GM20431 (cell line): ENCODE data around the gene SERPINB1.
"Not testable (repeated sequence)": the region's sequence is repeated elsewhere in the genome, so short reads cannot be mapped to it uniquely, and the experiment has no call there.

Experiments
- in situ Hi-C: fragments of 300-500 bp; cut with MseI, MboI; formaldehyde crosslinking; loops from one replicate; pipeline ENCODE4 v1.15.0; 2020; ENCODE audit warnings: low sequenced_read_pairs; ENCODE audit not compliant: unreplicated experiment

SERPINB1 gene

DNA sequence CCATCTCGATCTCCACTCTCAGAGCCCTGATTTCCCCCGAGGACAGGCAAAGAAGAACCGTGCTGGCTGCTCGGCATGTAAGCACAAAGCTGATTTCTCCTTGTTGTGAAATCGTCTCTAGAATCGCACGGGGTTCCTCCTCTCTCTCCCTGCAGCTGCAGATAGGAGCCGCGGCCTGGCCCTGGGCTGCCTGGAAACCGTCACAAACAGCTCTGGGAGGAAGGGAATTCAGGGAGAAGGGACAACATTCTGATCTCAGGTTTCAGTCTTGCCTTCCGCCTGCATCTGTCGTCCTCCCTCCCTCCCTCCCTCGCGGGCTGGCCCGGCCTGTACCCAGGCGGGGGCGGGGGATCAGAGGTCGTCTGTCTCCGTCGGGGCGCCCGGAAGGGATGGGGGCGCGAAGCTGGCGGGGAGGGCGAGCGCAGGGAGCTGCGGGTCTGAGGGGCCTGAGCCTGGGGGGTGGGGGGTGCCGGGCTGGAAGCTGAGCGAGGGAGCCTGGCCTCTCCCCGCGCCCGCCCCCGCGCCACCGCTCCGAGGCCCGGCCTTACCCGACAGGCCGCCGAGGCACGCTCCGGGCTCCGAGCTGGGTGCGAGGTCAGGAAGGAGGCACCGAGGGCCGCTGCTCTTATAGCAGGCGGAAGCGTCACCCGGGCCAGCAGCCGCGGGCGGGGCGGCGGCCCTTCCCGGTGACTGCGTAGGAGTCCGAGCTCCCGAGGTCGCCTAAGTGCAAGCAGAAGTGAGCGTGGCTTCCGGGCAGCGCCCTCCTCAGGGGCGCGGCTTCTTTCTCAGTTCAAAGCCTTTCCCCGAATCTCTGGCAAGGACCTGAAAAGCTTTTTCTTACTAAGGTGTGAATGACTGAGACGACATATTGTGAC, at the start of gene SERPINB1:
Gene SERPINB1 (minus strand): TSS at position 600 of the 875 bp plus-strand sequence. CDS start 1,277 bp downstream, outside the sequence.
- in situ Hi-C loops = loop anchor here (10.0 kb wide), 1 partner anchor 73 kb away; no protein-coding TSS in a partner anchor

GRCh38 chr6:2890976-2891767, 49.5 kb upstream of the SERPINB1 start:
- in situ Hi-C loops = no loop called here

GRCh38 chr6:2885967-2886735, 44.5 kb upstream of the SERPINB1 start:
- in situ Hi-C loops = no loop called here

- in situ Hi-C loops = no loop called here
Observed at GRCh38 chr6:2884804-2885203, 43.1 kb upstream of the SERPINB1 start.

DNA sequence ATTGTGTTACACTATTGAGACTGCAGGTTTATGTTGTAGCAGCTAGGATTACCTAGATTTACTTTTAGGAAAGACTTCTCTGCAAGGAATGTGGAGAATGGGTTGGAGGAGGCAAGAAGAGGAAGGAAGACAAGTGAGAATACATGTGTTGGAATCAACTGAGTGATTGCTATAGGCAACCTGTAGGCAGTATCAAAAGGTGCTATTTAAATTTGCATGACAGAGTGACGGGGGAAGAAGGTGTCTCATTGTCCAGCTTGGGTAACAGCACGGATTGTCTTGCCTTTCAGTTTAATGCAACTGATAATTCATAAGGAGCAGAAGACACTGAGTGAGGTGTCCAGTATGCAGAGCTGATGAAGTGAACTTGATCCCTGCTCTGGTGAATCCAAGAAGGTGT, 42.0 kb upstream of the SERPINB1 start:
- in situ Hi-C loops = no loop called here

- in situ Hi-C loops = no loop called here
Observed at GRCh38 chr6:2881423-2881822, 39.8 kb upstream of the SERPINB1 start.

- in situ Hi-C loops = not testable (repeated sequence)
Observed at GRCh38 chr6:2880156-2880555, 38.5 kb upstream of the SERPINB1 start.

DNA sequence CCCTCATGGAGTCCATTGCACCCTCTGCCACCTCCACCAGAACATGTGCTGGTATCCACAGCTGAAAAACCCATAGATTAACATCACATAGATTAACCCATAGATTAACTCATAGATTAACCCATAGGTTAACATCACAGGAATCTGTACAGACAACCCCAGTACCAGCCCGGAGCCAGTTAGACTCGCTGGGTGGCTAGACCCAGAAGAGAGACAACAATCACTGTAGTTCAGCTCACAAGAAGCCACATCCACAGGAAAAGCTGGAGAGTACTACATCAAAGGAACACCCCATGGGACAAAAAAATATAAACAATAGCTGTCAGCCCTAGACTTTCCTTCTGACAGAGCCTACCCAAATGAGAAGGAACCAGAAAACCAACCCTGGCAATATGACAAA, 36.3 kb upstream of the SERPINB1 start:
- in situ Hi-C loops = no loop called here

GRCh38 chr6:2877057-2877882, 35.6 kb upstream of the SERPINB1 start:
- in situ Hi-C loops = no loop called here

DNA sequence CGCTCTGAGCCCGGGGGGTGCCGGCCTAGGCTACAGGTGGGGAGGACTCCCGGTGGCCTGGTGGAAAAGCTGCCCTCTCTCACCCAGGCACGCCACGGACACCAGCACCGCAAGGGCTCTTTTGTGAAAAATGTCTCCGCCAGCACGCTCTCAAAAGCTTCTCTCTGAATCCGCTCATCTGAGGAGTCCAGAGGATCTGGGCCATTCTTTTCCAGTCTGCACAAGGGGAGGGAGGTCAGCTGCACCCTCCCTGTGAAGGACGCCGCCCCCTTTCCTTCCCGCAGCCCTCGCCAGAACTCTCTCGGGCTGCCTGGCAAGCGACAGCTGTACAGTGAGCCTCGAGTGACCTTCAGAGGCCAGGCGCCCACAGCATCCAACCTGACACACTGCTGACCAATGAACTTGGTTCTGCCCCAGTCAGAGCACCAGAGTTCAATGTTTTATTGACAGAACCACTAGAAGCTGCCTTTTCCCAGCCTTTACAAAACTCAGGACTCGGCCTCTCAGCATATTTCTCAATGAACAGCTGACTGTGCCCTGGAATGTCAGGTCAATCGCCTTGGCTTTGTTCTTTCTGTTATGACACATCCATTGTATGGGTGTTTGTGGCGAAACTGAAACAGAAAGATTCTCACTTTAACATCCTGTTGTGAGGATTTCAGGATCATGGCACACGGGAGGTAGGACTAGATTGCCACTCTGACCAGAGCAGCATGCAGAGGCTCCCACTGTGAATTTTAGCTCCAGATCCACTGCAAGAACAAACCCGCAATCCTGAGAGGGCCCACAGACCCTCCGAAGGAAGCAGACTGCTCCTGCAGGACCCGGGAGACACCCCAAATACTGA, 34.8 kb upstream of the SERPINB1 start:
- in situ Hi-C loops = no loop called here

DNA sequence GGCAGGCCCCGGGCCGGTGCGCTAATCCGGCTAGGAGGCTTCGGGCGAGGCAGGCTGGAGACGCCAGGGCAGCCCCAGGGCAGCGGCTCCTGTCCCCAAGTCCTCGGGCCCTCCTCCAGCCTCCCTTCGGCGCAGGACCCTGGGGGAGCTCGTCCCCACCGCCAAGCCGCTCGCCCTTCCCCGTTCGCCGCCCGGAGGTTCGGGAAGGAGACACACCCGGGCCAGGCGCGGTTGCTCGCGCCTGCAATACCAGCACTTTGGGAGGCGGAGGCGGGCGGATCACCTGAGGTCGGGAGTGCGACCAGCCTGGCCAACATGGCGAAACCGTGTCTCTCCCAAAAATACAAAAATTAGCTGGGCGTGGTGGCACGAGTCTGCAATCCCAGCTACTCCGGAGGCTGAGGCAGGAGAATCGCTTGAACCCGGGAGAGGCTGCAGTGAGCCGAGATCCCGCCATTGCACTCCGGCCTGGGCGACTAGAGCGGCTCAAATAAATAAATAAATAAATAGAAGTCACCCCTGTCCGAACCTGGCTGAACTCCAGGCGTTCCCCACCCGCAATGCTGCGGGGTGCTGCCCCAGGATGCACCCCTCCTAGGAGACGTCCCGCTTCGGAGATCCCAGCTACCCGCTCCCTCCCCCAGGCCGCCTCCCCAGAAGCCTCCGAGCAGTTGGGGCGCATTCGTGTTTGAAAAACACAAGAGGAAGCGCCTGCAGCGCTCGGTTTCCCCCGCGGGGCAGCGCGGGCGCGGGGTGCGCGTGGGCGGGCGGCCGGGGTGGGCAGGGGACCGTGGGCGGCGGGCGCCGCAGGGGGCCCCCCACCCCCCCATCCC, 33.9 kb upstream of the SERPINB1 start:
- in situ Hi-C loops = no loop called here

DNA sequence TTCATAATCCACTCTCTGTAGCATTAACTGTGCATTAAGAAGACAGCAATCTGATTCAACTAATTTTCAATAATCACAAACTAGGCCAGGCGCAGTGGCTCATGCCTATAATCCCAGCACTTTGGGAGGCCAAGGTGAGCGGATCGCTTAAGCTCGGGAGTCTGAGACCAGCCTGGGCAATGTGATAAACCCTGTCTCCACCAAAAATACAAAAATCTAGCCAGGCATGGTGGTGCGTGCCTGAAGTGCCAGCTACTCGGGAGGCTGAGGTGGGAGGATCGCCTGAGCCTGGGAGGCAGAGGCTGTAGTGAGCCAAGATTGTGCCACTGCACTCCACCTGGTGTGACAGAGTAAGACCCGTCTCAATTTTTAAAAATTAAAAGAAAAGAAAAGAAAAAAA, 32.0 kb upstream of the SERPINB1 start:
- in situ Hi-C loops = no loop called here

DNA sequence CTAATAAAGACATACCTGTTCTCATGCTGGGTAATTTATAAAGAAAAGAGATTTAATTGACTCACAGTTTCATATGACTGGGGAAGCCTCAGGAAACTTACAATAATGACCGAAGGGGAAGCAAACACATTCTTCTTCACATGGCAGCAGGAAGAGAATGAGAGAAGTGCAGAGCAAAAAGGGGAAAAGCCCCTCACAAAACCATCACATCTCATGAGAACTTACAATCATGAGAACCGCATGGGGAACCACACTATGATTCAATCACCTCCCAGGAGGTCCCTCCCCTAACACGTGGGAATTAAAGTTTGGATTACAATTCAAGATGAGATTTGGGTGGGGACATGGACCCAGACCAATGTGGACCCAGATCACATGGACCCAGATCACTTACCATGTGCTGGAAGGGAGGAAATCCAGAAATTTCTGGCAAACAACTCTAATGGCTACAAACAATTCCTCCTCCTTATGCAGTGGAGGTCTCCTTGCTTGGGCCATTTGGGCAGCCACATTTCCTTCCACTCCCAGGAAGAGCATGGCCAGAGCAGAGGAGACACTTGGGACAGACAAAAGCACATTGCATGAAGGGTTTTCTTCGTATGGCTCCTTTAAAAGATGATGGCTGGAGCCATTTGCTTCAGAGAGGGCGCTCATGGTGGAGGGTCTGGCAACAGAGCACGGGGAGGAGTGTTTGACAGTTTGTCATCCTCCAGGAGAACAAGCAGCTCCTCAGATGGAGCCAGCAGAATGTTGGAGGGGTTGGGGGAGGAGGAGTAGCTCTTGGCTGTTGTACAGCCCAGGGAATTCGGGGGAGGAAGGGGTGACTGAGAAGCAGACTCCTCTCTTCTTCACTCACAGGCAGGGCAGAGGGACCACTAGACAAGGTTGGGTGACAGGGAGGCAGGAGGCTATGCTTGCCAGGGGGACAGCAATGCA, 31.0 kb upstream of the SERPINB1 start:
- in situ Hi-C loops = no loop called here

GRCh38 chr6:2871953-2872352, 30.3 kb upstream of the SERPINB1 start:
- in situ Hi-C loops = no loop called here

DNA sequence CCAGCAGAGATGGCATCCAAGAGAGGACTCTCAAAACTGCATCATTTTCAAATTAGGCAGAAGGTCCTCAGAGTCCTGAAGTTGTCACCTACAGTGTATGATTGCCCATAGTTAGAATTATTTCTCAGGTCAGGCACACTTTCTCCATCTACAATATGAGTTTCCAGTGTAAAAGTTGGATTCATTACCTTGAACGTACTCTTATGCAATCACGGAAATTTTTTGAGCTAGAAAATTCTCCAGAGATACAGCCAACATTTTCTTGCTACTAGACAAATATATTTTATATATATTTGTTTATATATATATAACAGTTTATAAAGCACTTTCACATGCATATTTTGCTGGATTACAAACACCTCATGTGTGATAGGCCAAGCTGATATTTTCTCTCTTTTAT, 29.4 kb upstream of the SERPINB1 start:
- in situ Hi-C loops = no loop called here

GRCh38 chr6:2870046-2870636, 28.5 kb upstream of the SERPINB1 start:
- in situ Hi-C loops = no loop called here
